A204.1 (cell line): Measurements from ENCODE around the gene PRKCA.
"Not testable (repeated sequence)": the region's sequence is repeated elsewhere in the genome, so short reads cannot be mapped to it uniquely, and the experiment has no call there.

ENCODE experiments used
- FAIRE-seq: peaks from 2 replicates; lab custom pipeline; 2012; peaks lifted over from hg19 to GRCh38; lab: Jason Lieb, UNC

The PRKCA gene

GRCh38 chr17:66441101-66441661 is 138.8 kb downstream of the PRKCA start:
- no peak for FAIRE-seq

GRCh38 chr17:66443166-66443565 is 140.8 kb downstream of the PRKCA start:
- FAIRE-seq = no peak

- FAIRE-seq = no peak
Observed at GRCh38 chr17:66443606-66444005, 141.2 kb downstream of the PRKCA start.

GRCh38 chr17:66444031-66444430 is 141.6 kb downstream of the PRKCA start:
- no peak for FAIRE-seq

GRCh38 chr17:66445229-66445628 is 142.8 kb downstream of the PRKCA start:
- no peak for FAIRE-seq

- no peak for FAIRE-seq
Observed at GRCh38 chr17:66446419-66446818, 144.0 kb downstream of the PRKCA start.

GRCh38 chr17:66447159-66447558 is 144.7 kb downstream of the PRKCA start:
- FAIRE-seq = no peak

- FAIRE-seq = no peak
Observed at GRCh38 chr17:66448026-66448639, 145.7 kb downstream of the PRKCA start.

GRCh38 chr17:66449418-66449977 is 147.1 kb downstream of the PRKCA start:
- FAIRE-seq = no peak

- FAIRE-seq = no peak
Observed at GRCh38 chr17:66450008-66450851, 147.8 kb downstream of the PRKCA start.

- no peak for FAIRE-seq
Observed at GRCh38 chr17:66450852-66451158, 148.4 kb downstream of the PRKCA start.

- FAIRE-seq = peak; percentile 65
Observed at GRCh38 chr17:66451188-66452149, 149.1 kb downstream of the PRKCA start.

GRCh38 chr17:66455060-66455459 is 152.6 kb downstream of the PRKCA start:
- no peak for FAIRE-seq

GRCh38 chr17:66457499-66457898 is 155.1 kb downstream of the PRKCA start:
- not testable (repeated sequence) for FAIRE-seq

- FAIRE-seq = no peak
Observed at GRCh38 chr17:66458782-66459181, 156.4 kb downstream of the PRKCA start.

GRCh38 chr17:66459811-66460270 is 157.4 kb downstream of the PRKCA start:
- peak; percentile 94 for FAIRE-seq

- no peak for FAIRE-seq
Observed at GRCh38 chr17:66460558-66460957, 158.1 kb downstream of the PRKCA start.

- FAIRE-seq = no peak
Observed at GRCh38 chr17:66461343-66461995, 159.1 kb downstream of the PRKCA start.

GRCh38 chr17:66462010-66462409 is 159.6 kb downstream of the PRKCA start:
- no peak for FAIRE-seq

- no peak for FAIRE-seq
Observed at GRCh38 chr17:66464921-66465320, 162.5 kb downstream of the PRKCA start.

GRCh38 chr17:66465701-66466100 is 163.3 kb downstream of the PRKCA start:
- FAIRE-seq = no peak
